A549 (cell line): ENCODE measurements around the gene NCAPD2. TPM values are rescaled to one million over a fixed set of nuclear protein-coding genes. Genes with fewer than 3 reads are reported as not detected.

Experiments
- ATAC-seq, 2 experiments: fragments of 200-7000 bp in 1 of 2; fragments of >200 bp in 1 of 2; cut with Nextera tagmentation in 1 of 2; cut with Tn5 transposase in 1 of 2; 3 replicates each; pipeline versions ENCODE4 v1.8.0 to v1.9.1; 2018 to 2020; ENCODE audit warnings: mild to moderate bottlenecking in 1 of 2, moderate library complexity in 1 of 2
- CTCF ChIA-PET: fragments of 300-600 bp; sonication (Branson Sonifier 250); formaldehyde crosslinking; extraction: SDS; loops from one replicate; lab custom pipeline; 2021; ENCODE audit warnings: antibody characterized with exemption, inconsistent platforms; lab: Yijun Ruan, JAX
- POLR2A ChIA-PET: fragments of 350-600 bp; formaldehyde crosslinking; extraction: SDS; loops from one replicate; lab custom pipeline; 2021; ENCODE audit warnings: antibody characterized with exemption, inconsistent platforms; lab: Yijun Ruan, JAX
- DNase-seq, 2 experiments: peaks; one replicate each; pipeline versions ENCODE4 v3.0.0 to v3.0.0-alpha.2; 2011 to 2016; ENCODE audit warnings: low read depth in 1 of 2, low spot score in 1 of 2
- FAIRE-seq: peaks from 2 replicates; lab custom pipeline; 2011; peaks lifted over from hg19 to GRCh38; lab: Jason Lieb, UNC
- H3K27ac ChIP-seq, 2 experiments: fragments of >200 bp; sonication (Bioruptor Twin); formaldehyde crosslinking; 3 replicates each; pipeline ENCODE4 v1.5.1; 2016 to 2017
- H3K4me1 ChIP-seq: fragments of >200 bp; sonication (Bioruptor Twin); formaldehyde crosslinking; 3 replicates; pipeline ENCODE4 v1.6.1; 2016
- H3K4me2 ChIP-seq: fragments of >200 bp; sonication (Bioruptor Twin); formaldehyde crosslinking; 3 replicates; pipeline ENCODE4 v1.6.1; 2016
- H3K4me3 ChIP-seq: fragments of >200 bp; sonication (Bioruptor Twin); formaldehyde crosslinking; 3 replicates; pipeline ENCODE4 v1.5.1; 2016
- H3K9me3 ChIP-seq: fragments of >200 bp; sonication (Bioruptor Twin); formaldehyde crosslinking; 3 replicates; pipeline ENCODE4 v1.6.1; 2016
- CEBPB ChIP-seq, 2 experiments: fragments of >200 bp in 1 of 2; sonication (Bioruptor Twin) in 1 of 2; formaldehyde crosslinking in 1 of 2; IDR thresholded peaks; 2 replicates each; pipeline ENCODE4 v1.6.1; 2012 to 2016
- EHMT2 ChIP-seq: fragments of 200-600 bp; sonication (generic); IDR thresholded peaks from 2 replicates; pipeline ENCODE4 v1.6.1; 2016; ENCODE audit warnings: antibody characterized with exemption, low read depth, mild to moderate bottlenecking, moderate library complexity
- FOSL2 ChIP-seq, 2 experiments: fragments of 450-650 bp in 1 of 2; fragments of >200 bp in 1 of 2; sonication (Bioruptor Twin) in 1 of 2; formaldehyde crosslinking; IDR thresholded peaks; 2 replicates each; pipeline versions ENCODE4 v1.5.0 to v1.6.1; 2016 to 2020; ENCODE audit warnings: mild to moderate bottlenecking in 1 of 2, moderate library complexity in 1 of 2
- HOXA7 ChIP-seq: fragments of 250-450 bp; sonication (Bioruptor Pico); IDR thresholded peaks from 2 replicates; pipeline ENCODE4 v1.5.0; 2020; ENCODE audit warnings: mild to moderate bottlenecking, moderate library complexity
- HOXB5 ChIP-seq: fragments of 250-450 bp; sonication (Bioruptor Pico); IDR thresholded peaks from 2 replicates; pipeline ENCODE4 v1.5.0; 2020; ENCODE audit warnings: mild to moderate bottlenecking, moderate library complexity
- JUN ChIP-seq, 2 experiments: fragments of >200 bp; sonication (Bioruptor Twin); formaldehyde crosslinking; IDR thresholded peaks; 2 replicates in 1 of 2; 3 replicates in 1 of 2; pipeline ENCODE4 v1.6.1; 2016 to 2017
- MAZ ChIP-seq: fragments of 150-350 bp; IDR thresholded peaks from 2 replicates; pipeline ENCODE4 v1.6.1; 2014; ENCODE audit warnings: antibody characterized with exemption, low read depth, low read length, borderline replicate concordance
- NFE2L2 ChIP-seq: fragments of 150-350 bp; conservative IDR thresholded peaks from 2 replicates; pipeline ENCODE4 v1.6.1; 2014; ENCODE audit warnings: low read length
- NPAS2 ChIP-seq: fragments of 250-450 bp; sonication (Bioruptor Pico); IDR thresholded peaks from 2 replicates; pipeline ENCODE4 v1.8.0; 2022; ENCODE audit warnings: mild to moderate bottlenecking, moderate library complexity, borderline replicate concordance
- NR3C1 ChIP-seq: fragments of >200 bp; sonication (Bioruptor Twin); formaldehyde crosslinking; IDR thresholded peaks from 3 replicates; pipeline ENCODE4 v1.6.1; 2017
- RFX5 ChIP-seq: fragments of 450-650 bp; IDR thresholded peaks from 2 replicates; pipeline ENCODE4 v1.7.1; 2014; ENCODE audit warnings: antibody characterized with exemption, mild to moderate bottlenecking, moderate library complexity
- SMC3 ChIP-seq: fragments of >200 bp; sonication (Bioruptor Twin); formaldehyde crosslinking; IDR thresholded peaks from 3 replicates; pipeline ENCODE4 v1.6.1; 2018; ENCODE audit warnings: inconsistent platforms
- ZC3H11A ChIP-seq: fragments of 450-650 bp; IDR thresholded peaks from 2 replicates; pipeline ENCODE4 v1.6.1; 2014; ENCODE audit warnings: antibody characterized with exemption, mild to moderate bottlenecking
- ZSCAN20 ChIP-seq: fragments of 250-450 bp; sonication (Bioruptor Pico); IDR thresholded peaks from 2 replicates; pipeline ENCODE4 v1.8.0; 2022; ENCODE audit warnings: mild to moderate bottlenecking, moderate library complexity
- WGBS: methylation state at CpG from one replicate; pipeline ENCODE4 v1.1.6; 2017; ENCODE audit errors: missing lambda C conversion rate; 5-methylcytosine and 5-hydroxymethylcytosine counted together
- polyA plus RNA-seq, 4 experiments: library from polyadenylated mRNA; depleted of rRNA in 3 of 4; stranded (reverse); fragments of >200 nt; fragmentation: RNase III in 1 of 4; extraction: RNeasy Plus Mini Kit Qiagen cat#74134 plus additional on column Dnase treatment in 1 of 4; gene quantifications; 2 replicates in 3 of 4; 3 replicates in 1 of 4; pipeline ENCODE4 v1.2.3, GENCODE V29; 2011 to 2017
- TF ChIP-seq, protein P1 (sequence below): fragments of 200-600 bp; sonication (generic); IDR thresholded peaks from 2 replicates; pipeline ENCODE4 v1.6.1; 2016; ENCODE audit warnings: antibody characterized with exemption, mild to moderate bottlenecking, moderate library complexity
- TF ChIP-seq, protein P2 (sequence below): fragments of >200 bp; sonication (Bioruptor Twin); formaldehyde crosslinking; IDR thresholded peaks from 3 replicates; pipeline ENCODE4 v1.5.1; 2016
- TF ChIP-seq, protein P3 (sequence below): IDR thresholded peaks from 2 replicates; pipeline ENCODE4 v1.6.1; 2012
- TF ChIP-seq, protein P4 (sequence below): fragments of 250-450 bp; sonication (Bioruptor Pico); IDR thresholded peaks from 2 replicates; pipeline ENCODE4 v1.5.0; 2020; ENCODE audit warnings: low read depth, mild to moderate bottlenecking, moderate library complexity
- TF ChIP-seq, protein P5 (sequence below): fragments of 450-650 bp; IDR thresholded peaks from 2 replicates; pipeline ENCODE4 v1.6.1; 2014; ENCODE audit warnings: antibody characterized with exemption
- TF ChIP-seq, protein P6 (sequence below): fragments of 150-350 bp; IDR thresholded peaks from 2 replicates; pipeline ENCODE4 v1.6.1; 2014; ENCODE audit warnings: low read depth, mild to moderate bottlenecking, low read length
- TF ChIP-seq, protein P7 (sequence below): IDR thresholded peaks from 2 replicates; pipeline ENCODE4 v1.6.1; 2012; ENCODE audit warnings: low read depth, borderline replicate concordance

NCAPD2 gene
- polyA plus RNA-seq, 2 of the 4 experiments (the other 2 are of a cell fraction), result 82.0 to 130 TPM

DNA sequence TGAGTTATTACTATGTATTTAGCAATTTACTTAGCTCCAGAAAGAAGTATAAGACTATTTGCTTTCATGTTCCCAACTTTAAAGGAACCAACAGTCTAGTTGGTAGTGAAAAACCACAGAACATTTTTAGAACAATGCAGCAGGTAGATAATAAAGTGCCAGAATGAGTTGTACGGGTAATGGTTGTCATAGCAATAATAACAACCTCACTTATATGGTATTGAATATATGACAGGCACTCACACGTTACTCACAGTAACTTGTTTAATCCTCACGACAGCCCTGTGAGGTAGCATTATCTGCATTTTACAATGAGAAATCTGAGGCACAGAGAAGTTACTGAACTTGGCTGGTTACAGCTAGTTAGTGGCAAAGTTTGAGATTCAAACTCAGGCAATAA lies 29.8 kb downstream of the NCAPD2 start:
- H3K27ac ChIP-seq, result no peak overlapping the region
- 95% methylated on average over 3 of the region's 3 CpGs for WGBS
- no peak for TF ChIP-seq SMC3
- TF ChIP-seq NFE2L2, result no peak
- TF ChIP-seq, protein P1, sequence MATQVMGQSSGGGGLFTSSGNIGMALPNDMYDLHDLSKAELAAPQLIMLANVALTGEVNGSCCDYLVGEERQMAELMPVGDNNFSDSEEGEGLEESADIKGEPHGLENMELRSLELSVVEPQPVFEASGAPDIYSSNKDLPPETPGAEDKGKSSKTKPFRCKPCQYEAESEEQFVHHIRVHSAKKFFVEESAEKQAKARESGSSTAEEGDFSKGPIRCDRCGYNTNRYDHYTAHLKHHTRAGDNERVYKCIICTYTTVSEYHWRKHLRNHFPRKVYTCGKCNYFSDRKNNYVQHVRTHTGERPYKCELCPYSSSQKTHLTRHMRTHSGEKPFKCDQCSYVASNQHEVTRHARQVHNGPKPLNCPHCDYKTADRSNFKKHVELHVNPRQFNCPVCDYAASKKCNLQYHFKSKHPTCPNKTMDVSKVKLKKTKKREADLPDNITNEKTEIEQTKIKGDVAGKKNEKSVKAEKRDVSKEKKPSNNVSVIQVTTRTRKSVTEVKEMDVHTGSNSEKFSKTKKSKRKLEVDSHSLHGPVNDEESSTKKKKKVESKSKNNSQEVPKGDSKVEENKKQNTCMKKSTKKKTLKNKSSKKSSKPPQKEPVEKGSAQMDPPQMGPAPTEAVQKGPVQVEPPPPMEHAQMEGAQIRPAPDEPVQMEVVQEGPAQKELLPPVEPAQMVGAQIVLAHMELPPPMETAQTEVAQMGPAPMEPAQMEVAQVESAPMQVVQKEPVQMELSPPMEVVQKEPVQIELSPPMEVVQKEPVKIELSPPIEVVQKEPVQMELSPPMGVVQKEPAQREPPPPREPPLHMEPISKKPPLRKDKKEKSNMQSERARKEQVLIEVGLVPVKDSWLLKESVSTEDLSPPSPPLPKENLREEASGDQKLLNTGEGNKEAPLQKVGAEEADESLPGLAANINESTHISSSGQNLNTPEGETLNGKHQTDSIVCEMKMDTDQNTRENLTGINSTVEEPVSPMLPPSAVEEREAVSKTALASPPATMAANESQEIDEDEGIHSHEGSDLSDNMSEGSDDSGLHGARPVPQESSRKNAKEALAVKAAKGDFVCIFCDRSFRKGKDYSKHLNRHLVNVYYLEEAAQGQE, result no peak
- TF ChIP-seq, protein P2, sequence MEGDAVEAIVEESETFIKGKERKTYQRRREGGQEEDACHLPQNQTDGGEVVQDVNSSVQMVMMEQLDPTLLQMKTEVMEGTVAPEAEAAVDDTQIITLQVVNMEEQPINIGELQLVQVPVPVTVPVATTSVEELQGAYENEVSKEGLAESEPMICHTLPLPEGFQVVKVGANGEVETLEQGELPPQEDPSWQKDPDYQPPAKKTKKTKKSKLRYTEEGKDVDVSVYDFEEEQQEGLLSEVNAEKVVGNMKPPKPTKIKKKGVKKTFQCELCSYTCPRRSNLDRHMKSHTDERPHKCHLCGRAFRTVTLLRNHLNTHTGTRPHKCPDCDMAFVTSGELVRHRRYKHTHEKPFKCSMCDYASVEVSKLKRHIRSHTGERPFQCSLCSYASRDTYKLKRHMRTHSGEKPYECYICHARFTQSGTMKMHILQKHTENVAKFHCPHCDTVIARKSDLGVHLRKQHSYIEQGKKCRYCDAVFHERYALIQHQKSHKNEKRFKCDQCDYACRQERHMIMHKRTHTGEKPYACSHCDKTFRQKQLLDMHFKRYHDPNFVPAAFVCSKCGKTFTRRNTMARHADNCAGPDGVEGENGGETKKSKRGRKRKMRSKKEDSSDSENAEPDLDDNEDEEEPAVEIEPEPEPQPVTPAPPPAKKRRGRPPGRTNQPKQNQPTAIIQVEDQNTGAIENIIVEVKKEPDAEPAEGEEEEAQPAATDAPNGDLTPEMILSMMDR, result no peak
- TF ChIP-seq ZC3H11A, result no peak
- TF ChIP-seq NR3C1, result no peak
- TF ChIP-seq, protein P3, sequence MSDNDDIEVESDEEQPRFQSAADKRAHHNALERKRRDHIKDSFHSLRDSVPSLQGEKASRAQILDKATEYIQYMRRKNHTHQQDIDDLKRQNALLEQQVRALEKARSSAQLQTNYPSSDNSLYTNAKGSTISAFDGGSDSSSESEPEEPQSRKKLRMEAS, result no peak
- no peak for TF ChIP-seq CEBPB (IDR thresholded peaks at IDR 0.05)
- no peak for TF ChIP-seq EHMT2
- no peak for TF ChIP-seq HOXA7
- no peak for TF ChIP-seq NPAS2 (CRISPR knock-in tag)
- TF ChIP-seq ZSCAN20 (CRISPR knock-in tag), result no peak
- no peak for TF ChIP-seq MAZ
- TF ChIP-seq, protein P4, sequence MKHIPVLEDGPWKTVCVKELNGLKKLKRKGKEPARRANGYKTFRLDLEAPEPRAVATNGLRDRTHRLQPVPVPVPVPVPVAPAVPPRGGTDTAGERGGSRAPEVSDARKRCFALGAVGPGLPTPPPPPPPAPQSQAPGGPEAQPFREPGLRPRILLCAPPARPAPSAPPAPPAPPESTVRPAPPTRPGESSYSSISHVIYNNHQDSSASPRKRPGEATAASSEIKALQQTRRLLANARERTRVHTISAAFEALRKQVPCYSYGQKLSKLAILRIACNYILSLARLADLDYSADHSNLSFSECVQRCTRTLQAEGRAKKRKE (CRISPR knock-in tag), result no peak
- no peak for TF ChIP-seq HOXB5 (CRISPR knock-in tag)
- TF ChIP-seq JUN (IDR thresholded peaks at IDR 0.05), result no peak
- TF ChIP-seq, all 56 proteins: peak for 0
- CTCF ChIA-PET, result interaction anchor here (0.5 to 2.8 kb wide), 5 partner anchors 14 to 98 kb away, joined by 3 to 8 read pairs (median 3); no protein-coding TSS in a partner anchor
- FAIRE-seq (no peak), ATAC-seq (no peak), DNase-seq (no peak)
- POLR2A ChIA-PET, result interaction anchor here (1.1 kb wide), 1 partner anchor 11 kb away, joined by 6 read pairs; the partner anchor contains the start of gene GAPDH
- Histone ChIP-seq H3K4me1 (no peaks in the 10 kb centered on the region), H3K4me2 (no peak overlapping the region), H3K4me3 (no peak overlapping the region), H3K9me3 (no peaks in the 10 kb centered on the region)

DNA sequence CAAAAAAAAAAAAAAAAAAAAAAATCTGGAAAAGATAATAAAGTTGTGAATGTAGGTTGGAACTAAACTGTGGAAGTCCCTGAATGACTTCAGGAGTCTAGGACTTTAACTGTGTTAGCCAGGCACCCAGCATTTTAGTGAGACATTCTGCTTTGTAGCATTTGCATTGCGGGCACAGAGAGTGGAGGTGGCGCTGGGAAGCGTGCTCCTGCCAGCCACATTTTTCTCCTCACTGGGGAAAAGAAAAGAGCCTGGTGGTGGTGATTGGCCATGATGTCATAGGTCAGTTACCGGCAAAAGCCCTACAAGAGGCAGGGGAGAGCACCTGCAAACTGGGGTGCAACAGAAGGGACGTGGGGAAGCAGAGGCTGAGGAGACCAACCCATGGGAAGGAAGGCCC lies 30.7 kb downstream of the NCAPD2 start:
- no peaks in the 10 kb centered on the region for H3K4me1 ChIP-seq
- 90% methylated on average over 5 of the region's 5 CpGs for WGBS
- TF ChIP-seq RFX5 (no peak), FOSL2 (IDR thresholded peaks at IDR 0.05) (no peak), FOSL2 (CRISPR knock-in tag; IDR thresholded peaks at IDR 0.05) (no peak), SMC3 (no peak)
- TF ChIP-seq, protein P5, sequence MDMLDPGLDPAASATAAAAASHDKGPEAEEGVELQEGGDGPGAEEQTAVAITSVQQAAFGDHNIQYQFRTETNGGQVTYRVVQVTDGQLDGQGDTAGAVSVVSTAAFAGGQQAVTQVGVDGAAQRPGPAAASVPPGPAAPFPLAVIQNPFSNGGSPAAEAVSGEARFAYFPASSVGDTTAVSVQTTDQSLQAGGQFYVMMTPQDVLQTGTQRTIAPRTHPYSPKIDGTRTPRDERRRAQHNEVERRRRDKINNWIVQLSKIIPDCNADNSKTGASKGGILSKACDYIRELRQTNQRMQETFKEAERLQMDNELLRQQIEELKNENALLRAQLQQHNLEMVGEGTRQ, result no peak
- TF ChIP-seq, protein P6, sequence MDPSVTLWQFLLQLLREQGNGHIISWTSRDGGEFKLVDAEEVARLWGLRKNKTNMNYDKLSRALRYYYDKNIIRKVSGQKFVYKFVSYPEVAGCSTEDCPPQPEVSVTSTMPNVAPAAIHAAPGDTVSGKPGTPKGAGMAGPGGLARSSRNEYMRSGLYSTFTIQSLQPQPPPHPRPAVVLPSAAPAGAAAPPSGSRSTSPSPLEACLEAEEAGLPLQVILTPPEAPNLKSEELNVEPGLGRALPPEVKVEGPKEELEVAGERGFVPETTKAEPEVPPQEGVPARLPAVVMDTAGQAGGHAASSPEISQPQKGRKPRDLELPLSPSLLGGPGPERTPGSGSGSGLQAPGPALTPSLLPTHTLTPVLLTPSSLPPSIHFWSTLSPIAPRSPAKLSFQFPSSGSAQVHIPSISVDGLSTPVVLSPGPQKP, result no peak
- TF ChIP-seq, protein P7, sequence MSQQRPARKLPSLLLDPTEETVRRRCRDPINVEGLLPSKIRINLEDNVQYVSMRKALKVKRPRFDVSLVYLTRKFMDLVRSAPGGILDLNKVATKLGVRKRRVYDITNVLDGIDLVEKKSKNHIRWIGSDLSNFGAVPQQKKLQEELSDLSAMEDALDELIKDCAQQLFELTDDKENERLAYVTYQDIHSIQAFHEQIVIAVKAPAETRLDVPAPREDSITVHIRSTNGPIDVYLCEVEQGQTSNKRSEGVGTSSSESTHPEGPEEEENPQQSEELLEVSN, result no peak
- no peak overlapping the region for H3K4me3 ChIP-seq
- no peak overlapping the region for H3K27ac ChIP-seq
- CTCF ChIA-PET, result interaction anchor here (0.5 to 2.8 kb wide), 2 partner anchors 13 to 83 kb away, joined by 3 to 8 read pairs; no protein-coding TSS in a partner anchor
- no peak for ATAC-seq
- H3K9me3 ChIP-seq, result no peaks in the 10 kb centered on the region
- DNase-seq, result no peak
- no peak overlapping the region for H3K4me2 ChIP-seq
- no peak for FAIRE-seq
- POLR2A ChIA-PET, result no interaction called here
